GM21786 (cell line): Measurements from ENCODE around the gene MUC22.
"Not testable (repeated sequence)": the region's sequence is repeated elsewhere in the genome, so short reads cannot be mapped to it uniquely, and the experiment has no call there.

Source experiments
- ATAC-seq: cut with Tn5 transposase; IDR thresholded peaks from one replicate; pipeline ENCODE4 v1.9.1; 2021; ENCODE audit not compliant: unreplicated experiment

Gene MUC22

DNA sequence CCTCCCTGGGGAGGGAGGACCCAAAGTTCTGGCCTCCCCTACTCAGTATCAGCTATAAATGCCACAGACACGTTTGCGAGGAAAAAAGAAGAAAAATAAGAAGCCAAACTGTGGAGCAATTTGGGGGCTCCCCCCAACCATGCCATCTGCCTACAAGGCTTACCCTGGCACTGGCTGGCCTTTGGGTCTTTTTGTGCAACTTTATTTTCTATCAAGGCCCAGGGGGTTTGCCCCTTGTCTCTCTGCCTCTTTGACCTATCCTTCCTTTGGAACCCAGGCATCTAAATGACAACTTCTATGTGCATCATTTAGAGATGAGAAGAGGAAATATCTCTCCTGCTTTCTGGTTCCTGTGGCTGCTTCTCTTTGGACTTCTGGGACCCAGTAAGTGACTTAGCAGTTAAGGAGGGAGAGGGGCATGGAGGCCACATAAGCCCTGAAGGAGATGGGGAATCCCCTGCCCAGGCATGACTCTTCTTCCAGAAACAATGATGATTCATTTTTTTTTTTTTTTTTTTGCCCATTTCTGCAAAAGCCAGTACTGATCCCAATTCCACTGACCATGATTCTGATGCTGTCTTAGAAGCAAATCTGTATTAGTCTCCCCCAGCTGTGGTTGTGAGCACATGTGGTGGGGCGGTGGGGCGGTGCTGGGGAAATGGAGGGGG is at the start of gene MUC22:
Gene MUC22 (plus strand): TSS at position 82 of the 668 bp plus-strand sequence. CDS start 233 bp downstream, at position 315.
- no peak for ATAC-seq

DNA sequence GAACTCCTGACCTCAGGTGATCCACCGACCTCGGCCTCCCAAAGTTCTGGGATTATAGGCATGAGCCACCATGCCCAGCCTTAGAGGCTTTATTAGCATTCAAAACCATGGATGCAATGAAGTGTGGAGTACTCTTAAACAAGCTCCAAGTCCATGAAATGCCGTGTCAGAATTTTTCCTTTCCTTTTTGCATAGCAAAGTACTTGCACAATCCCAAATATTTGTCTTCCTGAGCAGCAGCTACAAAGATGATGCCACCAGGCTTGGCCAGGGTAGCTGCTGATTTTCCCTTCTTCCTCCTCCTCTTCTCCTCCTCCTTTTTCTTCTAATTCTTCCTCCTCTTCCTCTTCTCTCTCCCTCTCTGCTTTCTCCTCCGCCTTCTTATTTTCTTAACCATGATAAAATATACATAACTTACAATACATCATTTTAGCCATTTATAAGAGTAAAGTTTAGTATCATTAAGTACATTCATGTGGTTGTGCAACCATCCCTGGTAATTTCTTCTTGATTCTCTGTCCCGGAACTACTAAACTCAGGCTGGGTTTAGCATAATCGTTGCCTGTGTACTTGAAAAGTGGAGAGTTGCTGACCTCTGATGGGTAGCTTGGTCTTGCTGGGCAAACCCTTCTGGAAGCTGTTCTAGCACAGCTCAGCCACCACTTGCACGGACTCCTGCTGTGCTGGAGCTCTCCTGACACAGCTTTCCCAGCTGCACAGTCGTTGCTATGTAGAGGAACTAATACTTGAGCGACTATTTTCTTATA is 49.2 kb upstream of the MUC22 start:
- no peak for ATAC-seq

DNA sequence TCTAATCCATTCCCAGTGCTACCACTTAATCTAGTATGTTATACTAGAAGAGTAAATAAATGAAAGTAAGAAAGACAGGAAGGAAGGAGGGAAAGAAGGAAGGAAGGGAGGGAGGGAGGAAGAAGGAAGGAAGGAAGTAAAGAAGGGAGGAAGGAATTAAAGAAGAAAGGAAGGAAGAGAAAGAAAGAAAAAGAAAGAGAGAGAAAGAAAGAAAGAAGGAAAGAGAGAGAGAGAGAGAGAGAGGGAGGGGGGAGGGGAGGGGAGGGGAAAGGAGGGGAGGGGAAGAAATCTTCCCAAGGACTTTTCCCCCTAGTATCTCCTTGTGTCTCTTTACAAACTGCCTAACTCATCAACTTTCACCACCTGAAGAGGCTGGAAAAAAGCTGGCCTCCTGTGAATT is 47.6 kb upstream of the MUC22 start:
- no peak for ATAC-seq

DNA sequence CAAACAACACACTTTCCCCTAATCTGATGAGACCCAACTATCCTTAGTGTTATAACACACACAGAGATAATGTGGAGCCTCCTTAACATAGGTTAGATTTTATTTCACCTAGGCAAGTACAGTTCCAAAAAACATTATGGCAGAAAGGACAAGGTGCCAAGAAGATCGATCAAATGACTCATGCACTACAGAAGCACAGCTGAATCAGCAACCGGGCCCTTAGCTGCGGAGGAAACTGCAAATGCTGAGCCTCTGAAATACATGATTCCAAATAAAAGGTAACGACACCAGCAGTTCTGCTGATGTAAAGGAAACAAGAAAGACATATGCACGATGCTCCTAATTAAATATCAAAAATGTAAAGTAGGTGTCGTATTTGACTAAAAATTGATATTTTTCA is 46.6 kb upstream of the MUC22 start:
- ATAC-seq = no peak

DNA sequence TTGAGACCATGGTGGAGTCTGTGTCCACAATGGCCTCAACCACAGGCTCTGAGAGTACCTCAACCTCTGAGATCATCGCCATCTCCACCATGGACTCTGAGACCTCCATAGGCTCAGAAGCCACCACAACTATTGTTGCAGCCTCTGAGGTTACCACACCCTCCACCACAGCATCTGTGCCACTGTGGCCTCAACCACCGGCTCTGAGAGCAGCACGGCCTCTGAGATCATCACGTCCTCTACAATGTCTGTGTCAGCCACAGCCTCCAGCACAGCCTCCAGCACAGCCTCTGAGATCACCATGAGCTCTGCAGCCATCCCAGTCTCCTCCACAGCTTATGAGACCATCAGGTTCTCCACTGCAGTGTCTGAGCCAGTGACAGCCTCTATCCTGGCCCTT is 46.2 kb upstream of the MUC22 start:
- no peak for ATAC-seq

DNA sequence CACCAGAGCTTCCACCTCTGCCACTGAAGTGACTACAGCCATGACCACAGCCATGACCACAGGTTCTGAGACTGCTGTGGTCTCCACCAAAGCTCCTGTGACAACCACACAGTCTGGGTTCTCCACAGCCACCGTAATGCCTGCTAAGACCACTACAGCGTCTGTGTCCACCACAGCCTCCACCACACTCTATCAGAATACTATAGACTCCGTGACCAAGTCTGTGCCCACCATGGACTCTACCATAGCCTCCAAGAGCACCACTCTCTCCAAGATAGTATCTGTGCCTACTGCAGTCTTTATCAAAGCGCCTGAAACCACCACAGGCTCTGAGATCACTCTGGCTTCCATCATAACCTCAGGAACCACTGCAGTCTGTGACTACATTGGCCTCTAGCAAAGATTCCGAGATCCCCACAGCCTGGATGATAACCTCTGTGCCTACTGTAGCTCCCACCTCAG is 45.1 kb upstream of the MUC22 start:
- no peak for ATAC-seq

DNA sequence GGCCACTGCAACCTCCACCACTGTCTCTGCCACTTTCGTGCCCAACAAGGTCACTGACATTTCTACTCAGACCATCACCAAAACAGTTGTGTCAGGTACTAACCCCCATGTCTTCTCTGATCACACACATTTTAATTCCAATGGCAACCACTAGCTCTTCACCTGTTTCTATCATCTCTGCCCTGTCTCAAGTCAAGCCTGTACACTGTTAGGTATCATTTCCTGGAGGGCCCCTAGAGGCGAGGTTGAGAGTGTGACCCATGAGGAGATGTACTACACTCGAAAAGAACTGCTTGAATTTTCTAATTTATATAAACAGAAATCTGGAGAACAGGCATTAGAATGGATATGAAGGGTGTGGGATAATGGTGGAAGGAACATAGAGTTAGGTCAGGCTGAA is 44.1 kb upstream of the MUC22 start:
- ATAC-seq = no peak

DNA sequence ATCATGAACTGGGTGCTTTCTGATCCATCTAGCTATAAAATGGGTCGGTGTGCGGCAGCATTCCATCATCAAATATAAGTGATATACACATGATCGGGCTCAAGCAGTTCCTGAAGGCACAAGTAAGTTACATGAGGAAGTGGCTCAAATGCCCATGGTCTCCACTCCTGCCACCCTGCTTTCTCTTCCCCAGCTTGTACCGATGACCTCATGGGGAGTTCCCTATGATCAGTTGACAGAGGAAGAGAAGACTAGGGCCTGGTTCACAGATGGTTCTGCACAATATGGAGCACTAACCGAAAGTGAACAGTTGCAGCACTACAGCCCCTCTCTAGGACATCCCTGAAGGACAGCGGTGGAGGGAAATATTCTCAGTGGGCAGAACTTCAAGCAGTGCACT is 41.1 kb upstream of the MUC22 start:
- ATAC-seq = not testable (repeated sequence)

DNA sequence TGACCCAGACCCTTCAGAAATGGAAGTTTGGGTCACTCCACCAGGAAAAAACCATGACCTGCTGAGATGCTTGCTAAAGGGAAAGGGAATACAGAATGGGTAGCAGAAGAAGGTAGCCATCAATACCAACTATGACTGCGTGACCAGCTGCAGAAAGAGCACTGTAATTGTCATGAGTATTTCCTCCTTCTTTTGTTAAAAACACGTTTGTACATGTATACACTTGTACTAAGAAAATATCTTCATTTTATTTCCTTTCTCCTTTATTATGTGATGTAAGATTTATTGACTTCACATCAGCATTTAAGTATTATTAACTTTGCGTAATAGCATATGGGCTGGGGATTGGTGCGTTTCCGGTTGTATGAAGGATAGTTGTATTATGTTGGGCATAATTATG is 39.3 kb upstream of the MUC22 start:
- no peak for ATAC-seq

DNA sequence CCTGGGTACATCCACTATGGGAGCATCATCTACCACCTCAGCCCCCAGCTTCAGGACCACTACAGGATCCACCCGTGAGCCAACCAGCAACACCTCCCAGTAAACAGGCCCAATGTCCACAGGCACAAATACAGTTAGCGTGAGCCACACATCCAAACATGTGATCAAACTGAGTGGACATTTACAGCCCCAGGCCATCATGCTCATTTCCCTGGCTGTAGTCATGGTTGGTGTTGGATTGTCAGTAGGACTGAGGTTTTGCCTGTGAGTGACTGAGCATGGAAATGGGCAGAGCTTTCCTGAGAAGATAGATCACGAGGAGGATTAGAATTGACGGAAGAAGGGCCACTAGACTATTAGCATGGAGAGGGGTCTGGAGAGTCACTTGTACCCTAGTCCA is 37.5 kb upstream of the MUC22 start:
- no peak for ATAC-seq

DNA sequence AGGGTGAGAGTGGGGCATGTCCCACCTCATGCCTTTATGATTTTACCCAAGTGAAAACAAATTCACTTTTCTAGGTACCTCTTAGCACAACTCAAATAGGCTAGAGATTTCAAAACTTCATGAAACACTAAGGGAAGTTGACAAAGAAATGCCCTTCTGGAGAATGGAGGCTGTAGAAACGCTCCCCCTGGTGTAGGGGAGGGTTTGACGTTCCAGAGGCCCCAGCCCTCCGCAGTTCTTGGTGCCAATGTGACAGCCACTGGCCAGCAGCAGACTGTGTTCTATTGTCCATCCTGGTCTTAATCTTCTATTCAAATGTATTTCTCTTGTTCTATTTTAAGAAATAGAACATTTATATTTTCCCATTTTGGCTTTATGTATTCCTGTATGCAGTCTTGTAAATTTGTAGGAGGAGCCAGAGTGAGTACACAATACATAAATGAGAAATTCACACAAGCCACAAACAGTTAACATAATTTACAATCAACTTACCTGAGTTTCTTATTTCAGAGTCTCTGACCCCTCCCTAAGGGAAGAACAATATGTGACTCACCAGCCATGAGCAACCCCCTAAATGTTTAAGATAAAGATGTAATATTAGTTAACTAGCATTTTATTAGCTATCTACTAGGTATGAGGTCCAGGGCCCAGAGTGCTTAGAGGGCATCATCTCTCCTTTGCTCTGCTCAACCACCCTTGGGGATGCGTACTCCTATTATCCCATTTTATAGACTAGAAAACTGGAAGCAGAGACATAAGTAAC is 35.6 kb upstream of the MUC22 start:
- ATAC-seq = no peak

DNA sequence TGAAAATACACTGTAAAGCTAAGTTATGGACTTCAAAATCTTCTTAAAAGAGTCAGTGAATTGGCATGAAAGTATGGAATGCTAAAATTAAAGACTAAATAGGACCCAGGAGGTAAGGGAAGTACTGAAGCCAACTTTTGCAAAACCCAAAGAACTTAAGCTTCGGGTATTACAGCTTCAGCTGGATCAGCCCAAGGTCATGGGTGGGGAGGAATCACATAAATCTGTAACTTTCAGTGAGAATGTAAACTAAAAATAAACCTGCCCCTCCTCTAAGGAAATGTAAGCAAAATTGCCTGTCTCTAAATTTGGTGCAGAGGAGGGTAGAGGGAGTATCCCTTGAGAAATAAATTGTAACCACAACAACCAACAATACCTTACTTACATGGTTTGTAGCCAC is 31.1 kb upstream of the MUC22 start:
- ATAC-seq = no peak

DNA sequence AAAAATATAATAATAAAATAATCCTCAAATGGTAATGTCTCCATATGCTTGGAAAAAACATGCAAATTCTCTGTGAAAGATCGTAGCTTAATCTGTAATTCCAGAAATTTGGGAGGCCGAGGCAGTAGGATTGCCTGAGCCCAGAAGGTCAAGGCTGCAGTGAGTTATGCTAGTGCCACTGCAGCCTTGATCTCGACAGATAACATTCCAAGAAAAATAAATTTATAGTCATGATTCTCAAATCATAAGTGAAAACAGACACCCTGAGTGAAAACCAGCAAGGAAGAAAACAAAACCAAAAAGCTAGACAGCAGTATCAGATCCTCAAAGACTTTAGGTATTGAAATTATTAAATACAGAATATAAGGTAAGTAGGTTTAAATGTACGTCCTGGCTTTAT is 30.6 kb upstream of the MUC22 start:
- ATAC-seq = no peak

DNA sequence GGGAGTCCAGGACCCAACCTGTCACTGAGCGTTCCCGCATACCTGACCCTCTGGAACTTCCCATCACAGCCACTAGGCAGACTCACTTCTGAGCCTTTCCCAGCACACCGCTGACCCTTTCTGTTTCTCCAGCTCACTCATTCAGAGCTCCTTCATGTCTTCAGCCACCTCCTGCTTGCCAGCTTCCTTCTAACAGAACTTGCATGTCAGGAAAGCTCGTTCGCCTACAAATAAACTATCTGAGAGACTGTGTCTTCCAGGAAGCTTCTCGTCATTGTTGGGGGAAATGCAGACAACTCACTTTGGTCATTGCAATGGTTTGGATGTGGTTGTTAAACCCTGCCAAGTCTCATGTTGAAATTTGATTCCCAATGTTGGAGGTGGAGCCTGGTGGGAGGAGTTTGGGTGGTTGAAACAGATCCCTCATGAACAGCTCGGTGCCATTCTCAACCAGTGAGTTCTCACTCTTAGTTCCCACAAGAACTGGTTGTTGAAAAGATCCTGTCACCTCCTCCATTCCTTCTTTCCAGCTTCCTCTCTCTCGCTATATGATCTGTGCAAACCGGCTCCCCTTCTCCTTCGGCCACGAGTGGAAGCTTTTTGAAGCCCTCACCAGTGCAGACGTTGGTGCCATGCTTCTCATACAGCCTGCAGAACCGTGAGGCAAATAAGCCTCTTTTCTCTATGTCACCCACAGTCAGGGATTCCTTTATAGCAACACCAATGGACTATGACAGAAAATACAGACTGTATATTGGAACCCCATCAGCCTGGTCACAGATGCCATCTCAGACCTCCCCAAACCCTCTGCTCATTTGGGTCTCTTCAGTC is 28.1 kb upstream of the MUC22 start:
- no peak for ATAC-seq

DNA sequence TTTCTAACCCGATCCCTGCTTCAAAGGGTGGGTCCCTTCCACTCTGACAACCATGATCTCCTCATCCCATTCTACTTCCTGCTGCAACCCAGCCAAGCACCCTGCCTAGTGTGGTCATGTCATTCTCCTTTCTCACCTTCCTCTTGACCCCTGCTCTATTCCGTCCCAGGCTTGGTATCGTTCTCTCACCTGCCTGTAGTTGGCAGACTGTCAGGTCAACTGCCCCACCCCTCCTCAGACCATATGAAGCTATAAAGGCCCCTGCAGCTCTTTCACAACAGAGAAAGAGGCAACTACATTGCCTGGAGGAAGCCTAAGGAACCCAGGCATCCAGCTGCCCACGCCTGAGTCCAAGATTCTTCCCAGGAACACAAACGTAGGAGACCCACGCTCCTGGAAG is 26.8 kb upstream of the MUC22 start, which contains the start of gene MUC21:
Gene MUC21 (plus strand): TSS at position 280 of the 400 bp plus-strand sequence. CDS start 241 bp downstream, outside the sequence.
- no peak for ATAC-seq

DNA sequence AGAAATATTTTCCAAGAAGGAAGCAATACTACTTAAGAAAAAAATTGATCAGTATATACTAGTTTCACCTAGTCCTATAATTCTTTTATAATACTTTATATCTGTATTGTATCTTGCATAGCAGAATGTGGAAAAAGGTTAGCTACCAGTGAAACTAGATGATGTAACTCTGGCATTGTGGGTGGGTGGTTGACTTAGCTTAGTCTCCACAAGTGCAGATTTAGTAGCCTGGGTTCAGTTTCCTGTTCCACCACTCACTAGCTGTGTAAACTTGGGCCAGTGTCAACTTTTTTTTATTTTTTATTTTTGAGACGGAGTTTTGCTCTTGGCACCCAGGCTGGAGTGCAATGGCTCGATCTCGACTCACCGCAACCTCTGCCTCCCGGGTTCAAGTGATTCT is 24.8 kb upstream of the MUC22 start:
- ATAC-seq = no peak

DNA sequence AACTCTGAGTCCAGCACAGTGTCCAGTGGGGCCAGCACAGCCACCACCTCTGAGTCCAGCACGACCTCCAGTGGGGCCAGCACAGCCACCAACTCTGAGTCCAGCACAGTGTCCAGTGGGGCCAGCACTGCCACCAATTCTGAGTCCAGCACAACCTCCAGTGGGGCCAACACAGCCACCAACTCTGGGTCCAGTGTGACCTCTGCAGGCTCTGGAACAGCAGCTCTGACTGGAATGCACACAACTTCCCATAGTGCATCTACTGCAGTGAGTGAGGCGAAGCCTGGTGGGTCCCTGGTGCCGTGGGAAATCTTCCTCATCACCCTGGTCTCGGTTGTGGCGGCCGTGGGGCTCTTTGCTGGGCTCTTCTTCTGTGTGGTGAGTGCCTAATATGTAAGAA is 23.0 kb upstream of the MUC22 start:
- ATAC-seq = no peak

DNA sequence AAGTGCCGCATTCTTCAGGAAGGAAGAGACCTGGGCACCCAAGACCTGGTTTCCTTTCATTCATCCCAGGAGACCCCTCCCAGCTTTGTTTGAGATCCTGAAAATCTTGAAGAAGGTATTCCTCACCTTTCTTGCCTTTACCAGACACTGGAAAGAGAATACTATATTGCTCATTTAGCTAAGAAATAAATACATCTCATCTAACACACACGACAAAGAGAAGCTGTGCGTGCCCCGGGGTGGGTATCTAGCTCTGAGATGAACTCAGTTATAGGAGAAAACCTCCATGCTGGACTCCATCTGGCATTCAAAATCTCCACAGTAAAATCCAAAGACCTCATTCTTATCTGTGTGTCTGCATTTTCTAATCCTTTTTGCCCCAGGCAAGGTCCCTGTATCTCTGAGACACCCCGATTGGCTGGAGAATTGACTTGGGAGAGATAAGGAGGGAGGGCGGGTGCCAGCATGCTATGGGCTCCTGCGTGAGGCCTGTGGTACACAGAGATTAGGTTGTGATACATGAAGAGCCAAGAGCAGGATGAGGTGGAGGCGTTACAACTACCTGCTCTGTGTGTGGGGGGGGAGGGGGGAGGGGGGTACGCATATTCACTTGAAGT is 22.0 kb upstream of the MUC22 start:
- no peak for ATAC-seq

DNA sequence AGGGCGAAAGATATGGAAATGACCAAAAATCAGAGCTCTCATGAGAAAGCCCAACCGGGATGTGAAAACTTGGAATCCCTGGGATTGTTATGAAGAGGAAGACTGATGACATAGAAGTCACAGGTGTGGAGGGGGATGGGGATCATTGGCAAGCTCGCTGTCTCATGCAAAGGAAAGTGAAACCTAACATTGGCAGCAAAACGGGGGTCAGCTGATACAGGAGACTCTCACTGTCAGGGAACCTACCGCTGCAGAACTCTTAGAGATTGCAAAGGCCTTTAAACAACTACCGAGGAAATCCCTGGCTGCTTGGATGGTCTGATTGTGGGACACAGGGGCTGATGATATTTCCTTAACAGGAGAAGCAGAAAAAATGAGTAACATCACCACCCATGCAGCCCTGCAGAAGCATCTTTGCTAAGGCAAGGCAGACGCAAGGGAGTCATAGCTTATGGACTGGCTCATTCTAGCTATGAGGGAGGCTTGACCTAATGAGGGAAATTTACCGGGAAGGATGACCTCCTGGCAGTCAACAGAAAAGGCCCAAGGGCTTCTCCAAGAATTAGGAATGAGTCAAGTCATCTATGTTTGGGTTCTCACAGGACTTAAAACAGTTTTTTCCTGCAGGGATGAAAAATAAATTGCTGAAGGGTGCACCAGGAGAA is 19.7 kb upstream of the MUC22 start:
- no peak for ATAC-seq

DNA sequence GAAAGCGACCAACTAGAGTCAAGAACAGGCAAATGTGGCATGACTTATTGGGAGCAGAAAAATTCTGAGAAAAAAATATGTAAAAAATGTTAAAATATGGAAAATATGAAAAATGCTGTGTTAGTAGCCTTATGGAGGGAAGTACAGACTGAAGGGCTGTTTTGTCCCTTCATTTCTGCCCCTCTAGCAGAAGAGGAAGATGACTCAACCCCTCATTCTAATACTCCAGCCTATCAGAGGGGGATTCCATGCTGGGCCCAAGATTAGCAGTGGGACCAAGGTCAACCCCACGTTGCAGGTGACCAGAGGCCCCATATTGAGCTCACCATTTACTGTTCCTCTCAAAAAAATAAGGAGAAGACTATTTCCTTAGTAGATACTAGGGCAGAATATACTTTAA is 18.4 kb upstream of the MUC22 start:
- ATAC-seq = no peak
